GM18507 (cell line): ENCODE data around the gene HRH2.

Experiments used
- DNase-seq: peaks from one replicate; pipeline ENCODE4 v3.0.0; 2011; ENCODE audit warnings: low read depth; ENCODE audit not compliant: insufficient read length; ENCODE audit errors: extremely low spot score
- FAIRE-seq: peaks from 2 replicates; lab custom pipeline; 2011; peaks lifted over from hg19 to GRCh38; lab: Jason Lieb, UNC

The HRH2 gene

DNA sequence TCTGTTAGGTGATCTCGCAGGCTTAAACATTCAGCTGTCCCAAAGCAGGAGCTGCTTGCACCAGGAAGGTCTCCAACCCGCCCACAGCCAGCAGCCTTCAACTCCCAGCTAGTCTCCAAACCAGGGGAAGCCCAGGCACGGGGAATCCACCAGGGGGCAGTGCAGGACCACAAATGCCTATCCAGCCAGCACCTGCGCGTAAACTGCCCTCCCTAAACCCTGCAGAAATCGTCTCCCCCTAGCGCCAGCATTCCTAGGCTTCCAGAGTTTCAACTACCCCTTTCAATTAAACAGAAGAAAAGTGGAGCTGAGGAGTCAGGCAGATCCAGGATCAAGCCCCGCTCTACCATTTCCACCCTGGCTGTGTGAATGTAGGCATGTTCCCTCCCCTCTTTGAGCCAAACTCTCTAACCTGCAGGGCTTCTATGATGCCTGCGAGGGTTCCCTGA, 72.0 kb downstream of the HRH2 start:
- FAIRE-seq (peak; percentile 93), DNase-seq (peak; percentile 73)

GRCh38 chr5:175731172-175731571, 73.3 kb downstream of the HRH2 start:
- FAIRE-seq (no peak), DNase-seq (no peak)

DNA sequence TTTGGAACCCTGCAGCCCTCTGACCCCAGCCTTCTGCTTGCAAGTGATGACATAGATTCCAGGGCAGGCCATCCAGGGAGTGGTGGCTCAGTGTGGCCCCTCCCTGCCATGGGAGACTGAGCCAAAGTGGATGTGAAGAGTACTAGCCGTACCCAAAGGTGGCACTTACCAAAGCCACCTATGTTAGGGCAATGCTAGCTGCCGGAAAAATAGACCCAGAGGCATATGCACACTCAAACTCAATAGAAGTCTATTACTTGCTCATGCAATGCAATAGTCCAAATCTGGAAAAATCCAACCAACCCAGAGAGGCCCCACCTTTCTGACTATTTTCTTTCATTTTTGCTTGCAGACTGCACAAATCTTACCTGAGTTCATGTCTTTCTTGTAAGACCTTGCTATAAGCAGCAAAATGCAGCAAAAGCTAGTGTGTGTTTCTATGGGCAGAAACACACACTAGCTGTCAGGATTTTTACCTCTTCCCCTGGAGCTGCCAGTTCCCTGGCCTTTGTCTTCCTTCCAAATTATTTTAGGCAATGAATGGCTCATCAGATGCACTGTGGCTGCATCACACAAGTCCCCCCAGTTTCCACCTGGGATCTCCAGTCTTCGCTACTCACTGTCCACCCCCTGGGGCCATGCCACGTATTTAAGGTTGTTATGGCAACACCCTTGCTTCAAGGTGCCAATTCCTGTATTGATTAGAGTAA, 74.0 kb downstream of the HRH2 start:
- FAIRE-seq, result no peak
- DNase-seq, result no peak

- FAIRE-seq (no peak), DNase-seq (no peak)
These were observed 75.1 kb downstream of the HRH2 start for GRCh38 chr5:175733017-175733416.

DNA sequence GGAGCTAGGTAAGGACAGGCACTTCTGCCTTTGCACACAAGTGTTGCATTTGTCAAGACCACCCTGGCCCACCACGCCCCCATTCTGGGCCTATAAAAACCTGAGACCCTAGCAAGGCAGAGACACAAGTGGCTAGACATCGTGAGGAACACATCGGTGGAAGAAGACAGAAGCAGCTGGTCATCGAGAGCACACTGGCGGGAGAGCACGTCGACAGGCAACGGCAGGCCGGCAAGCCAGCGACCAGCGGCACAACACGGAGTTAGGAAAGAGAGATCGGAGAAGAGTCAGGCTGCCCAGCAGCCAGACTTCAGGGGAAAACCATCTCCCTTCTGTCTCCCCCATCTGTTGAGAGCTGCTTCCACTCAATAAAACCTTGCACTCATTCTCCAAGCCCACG, 76.1 kb downstream of the HRH2 start:
- FAIRE-seq, result no peak

GRCh38 chr5:175734501-175734900, 76.6 kb downstream of the HRH2 start:
- no peak for FAIRE-seq

More for the DNA sequence above, 76.1 kb downstream of the HRH2 start:
- no peak for DNase-seq

GRCh38 chr5:175735701-175736100, 77.8 kb downstream of the HRH2 start:
- no peak for FAIRE-seq
- DNase-seq, result no peak

More at GRCh38 chr5:175734501-175734900, 76.6 kb downstream of the HRH2 start:
- DNase-seq, result no peak

- FAIRE-seq (no peak), DNase-seq (no peak)
These were observed 78.8 kb downstream of the HRH2 start for GRCh38 chr5:175736652-175737051.

GRCh38 chr5:175737481-175737880, 79.6 kb downstream of the HRH2 start:
- no peak for DNase-seq
- no peak for FAIRE-seq

DNA sequence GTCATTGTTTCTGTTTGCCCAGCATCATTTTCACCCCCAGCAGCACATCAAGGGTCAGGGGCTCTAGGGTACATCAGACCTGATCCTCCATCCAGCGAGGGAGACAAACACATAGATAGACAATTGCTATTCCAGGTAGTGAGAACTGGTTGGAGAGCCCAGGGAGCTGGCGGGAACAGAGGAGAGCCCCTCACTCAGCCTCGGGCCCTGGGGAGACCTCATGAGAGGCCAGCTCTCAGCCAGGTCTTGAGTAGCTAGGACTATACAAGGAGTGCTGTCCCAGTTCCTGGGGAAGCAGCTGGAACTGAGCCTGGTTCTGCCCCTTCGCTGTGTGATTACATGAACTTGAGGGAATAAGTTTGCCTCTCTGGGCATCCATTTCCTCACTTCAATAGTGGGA, 80.3 kb downstream of the HRH2 start:
- FAIRE-seq (no peak), DNase-seq (no peak)

DNA sequence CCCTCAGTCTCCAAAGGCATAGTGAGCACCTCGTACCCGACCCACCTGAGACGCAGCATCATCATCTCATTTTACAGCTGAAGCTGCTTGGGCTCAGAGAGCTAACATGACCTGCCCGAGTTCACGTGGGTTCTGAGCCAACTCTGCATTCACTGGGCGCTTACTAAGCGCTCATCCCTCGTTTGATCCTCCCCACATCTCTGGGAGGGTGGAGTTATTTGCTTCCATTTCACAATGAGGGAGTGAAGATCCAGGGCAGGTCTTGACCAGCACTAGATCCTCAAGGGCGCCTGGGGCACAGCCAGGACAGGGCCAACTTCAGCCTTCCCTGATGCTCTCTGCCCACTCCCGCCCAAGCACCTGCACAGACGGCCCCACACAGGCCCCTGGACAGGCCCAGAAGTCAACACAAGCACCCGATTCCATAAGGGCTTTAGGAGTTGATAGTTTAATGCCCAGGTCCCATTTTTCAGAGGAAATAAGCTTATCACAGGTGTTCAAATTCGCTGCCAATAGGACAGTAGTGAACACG, 80.8 kb downstream of the HRH2 start:
- DNase-seq (no peak), FAIRE-seq (no peak)

GRCh38 chr5:175740014-175740413, 82.1 kb downstream of the HRH2 start:
- FAIRE-seq, result no peak
- no peak for DNase-seq

- FAIRE-seq (no peak), DNase-seq (no peak)
These were observed 83.7 kb downstream of the HRH2 start for GRCh38 chr5:175741556-175741955.

- no peak for DNase-seq
- FAIRE-seq, result no peak
These were observed 84.6 kb downstream of the HRH2 start for GRCh38 chr5:175742290-175742994.

DNA sequence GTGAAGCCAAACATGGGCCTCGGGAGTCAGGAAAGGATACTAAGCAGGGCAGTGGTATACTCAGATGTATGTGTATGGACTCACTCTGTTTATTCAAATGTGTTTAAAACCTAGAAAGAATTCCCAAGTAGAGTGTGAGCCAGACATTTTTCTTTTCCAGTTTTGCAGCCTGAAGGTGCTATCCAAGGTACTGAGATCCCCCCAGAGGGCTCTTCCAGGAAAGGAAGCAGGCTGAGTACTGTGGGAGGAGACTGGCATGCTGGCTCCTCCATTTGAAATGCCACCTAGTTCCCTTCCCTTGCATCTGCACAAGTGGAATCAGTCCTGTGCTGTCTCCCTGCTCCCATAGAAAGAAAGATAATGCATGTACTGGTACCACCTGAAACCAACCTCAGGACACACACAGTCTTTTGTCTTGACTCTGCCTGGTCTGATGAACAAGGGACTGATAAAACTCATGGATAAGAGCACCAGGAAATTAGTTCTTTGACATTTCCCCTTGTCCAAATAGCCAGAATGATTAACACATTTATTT, 85.9 kb downstream of the HRH2 start:
- FAIRE-seq (no peak), DNase-seq (no peak)

- DNase-seq (no peak), FAIRE-seq (no peak)
These were observed 87.3 kb downstream of the HRH2 start for GRCh38 chr5:175745210-175745609.

DNA sequence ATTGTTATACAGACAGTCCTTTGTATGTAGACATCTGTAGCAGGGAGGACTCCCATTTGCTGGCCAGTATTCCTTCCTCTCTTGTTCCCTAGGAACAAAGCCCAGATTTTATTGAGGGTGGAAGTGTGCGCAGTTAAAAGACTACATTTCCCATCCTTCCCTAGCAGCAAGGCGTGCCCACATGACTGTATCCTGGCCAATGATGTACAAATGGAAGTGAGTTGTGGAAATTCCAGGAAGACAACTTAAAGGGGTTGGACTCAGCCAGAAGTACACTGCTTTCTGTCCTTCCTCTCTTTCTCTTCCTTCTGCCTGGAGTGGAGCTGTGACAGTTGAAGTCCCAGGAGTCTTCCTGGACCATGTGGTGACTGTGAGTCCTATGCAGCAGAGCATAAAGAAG, 89.0 kb downstream of the HRH2 start:
- DNase-seq (no peak), FAIRE-seq (no peak)

DNA sequence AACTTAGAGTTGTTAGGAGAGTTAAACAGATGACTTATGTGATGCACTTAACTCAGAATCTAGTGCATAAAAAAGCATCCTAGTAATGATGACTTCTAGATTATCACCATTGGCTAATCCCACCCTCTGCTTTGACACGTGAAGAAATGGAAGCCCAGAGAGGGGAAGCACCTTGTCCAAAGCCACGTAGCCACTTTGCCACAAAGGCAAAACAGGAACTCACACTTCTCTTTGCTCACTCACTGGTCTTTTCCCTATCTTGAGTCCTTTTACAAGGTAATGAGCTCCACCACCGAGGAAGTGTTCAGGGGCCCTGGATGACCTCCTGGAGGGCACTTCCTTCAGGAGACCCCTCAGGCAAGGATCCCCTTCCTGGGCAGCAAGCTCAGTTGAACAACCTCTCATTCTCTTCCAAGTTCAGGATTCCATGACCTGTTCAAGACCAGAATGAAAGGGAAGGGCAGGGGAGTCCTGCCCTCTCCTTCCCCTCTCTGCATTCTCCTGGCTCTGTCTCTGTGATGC, 89.7 kb downstream of the HRH2 start:
- no peak for DNase-seq
- FAIRE-seq, result no peak

DNA sequence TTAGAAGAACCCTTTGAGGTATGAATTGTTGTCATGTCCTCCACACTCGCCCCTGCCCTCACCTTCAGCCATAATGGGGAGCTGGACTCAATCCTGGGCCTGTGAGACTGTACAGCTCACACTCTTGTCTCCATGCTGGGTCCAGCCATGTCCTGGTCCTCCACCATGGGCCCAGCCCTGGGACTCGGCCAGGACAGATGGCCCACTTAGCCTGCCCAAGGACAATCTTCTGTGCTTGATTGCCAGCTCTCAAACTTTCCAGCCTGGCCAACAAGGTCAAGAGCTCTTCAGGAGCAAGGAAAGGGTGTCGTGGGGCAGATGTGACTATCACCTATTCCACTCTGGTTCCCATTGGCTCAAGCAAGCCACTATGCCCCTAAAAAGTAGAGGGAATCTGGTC, 90.8 kb downstream of the HRH2 start:
- FAIRE-seq, result no peak

GRCh38 chr5:175749591-175749990, 91.7 kb downstream of the HRH2 start:
- FAIRE-seq, result no peak

More for the DNA sequence above, 90.8 kb downstream of the HRH2 start:
- no peak for DNase-seq

More at GRCh38 chr5:175749591-175749990, 91.7 kb downstream of the HRH2 start:
- DNase-seq, result no peak
